ENCODE measurements around the gene PLXNA4.

The PLXNA4 gene

DNA sequence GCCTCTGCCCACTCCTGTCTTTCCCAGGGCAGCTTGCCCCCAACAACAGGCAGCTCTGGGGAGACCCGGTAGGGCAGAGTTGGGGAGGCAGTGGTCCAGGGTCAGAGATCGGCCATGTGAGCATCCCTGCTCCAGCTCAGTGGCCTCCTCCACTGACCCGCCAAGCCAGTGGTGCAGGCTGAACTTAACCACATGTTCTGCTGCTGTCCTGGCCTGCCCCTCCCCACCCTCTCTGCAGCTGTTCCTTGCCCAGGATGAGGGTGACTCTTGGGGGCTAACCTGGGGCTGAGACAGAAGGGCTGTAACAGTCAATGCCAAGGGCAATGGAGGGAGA lies 349.3 kb downstream of the PLXNA4 start:
- no peak for DNase-seq

GRCh38 chr7:132226046-132226956 lies 350.0 kb downstream of the PLXNA4 start:
- no peak for DNase-seq

DNA sequence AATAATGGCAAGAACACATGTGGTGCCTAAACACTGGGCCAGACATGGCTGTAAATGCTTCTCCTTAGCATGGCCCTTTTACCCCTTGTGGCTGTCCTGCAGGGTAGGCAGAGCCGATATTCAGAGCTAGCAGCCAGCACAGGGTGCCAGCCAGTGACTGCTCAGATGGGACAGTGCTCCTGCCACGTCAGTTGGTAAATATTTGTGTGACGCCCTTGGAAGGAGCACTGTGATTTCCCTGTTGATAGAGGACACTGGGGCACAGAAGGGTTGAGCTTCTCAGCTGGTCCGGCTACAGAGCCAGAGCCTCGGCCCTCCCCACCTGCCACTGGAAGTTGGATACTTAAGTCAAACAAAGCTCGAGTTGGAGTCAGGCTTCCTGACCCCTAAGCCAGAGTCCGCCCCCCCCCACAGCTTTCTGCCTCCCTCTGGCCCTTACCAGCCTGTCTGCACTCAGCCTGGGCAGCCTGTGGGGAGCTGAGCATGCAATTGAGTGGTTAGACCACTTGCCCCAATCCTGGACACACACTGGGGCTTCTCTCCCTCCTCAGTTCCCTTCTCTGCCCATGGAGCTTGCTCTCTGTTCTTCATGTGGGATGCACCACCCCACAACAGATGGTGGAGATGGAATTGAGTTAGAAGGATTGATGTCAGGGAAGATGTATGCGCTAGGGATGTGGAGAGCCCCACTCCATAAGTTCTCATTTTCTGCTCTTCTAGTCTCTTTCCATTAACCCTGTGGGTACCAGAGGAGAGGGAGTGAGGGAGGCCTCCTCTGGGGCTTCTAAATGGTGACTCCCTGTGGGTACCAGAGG lies 350.8 kb downstream of the PLXNA4 start:
- no peak for DNase-seq

DNA sequence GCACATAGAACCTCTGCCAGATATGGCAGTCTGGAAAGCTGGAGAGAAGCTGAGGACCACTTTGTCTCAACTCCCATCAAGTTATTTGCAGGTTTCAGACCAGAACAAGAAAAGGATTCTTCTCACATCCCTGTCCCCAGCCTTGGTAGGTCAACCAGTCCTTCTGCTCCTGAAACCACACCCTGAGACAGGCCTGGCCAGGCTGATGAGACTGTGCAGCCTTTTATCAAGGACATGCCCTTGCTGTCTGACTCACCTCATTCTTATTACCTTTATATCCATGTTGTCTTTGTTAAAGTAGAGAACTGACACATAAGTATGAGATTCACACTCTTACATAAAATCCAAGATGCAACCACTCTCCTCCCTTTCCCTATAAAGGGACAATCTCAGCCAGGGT lies 354.9 kb downstream of the PLXNA4 start:
- no peak for DNase-seq

DNA sequence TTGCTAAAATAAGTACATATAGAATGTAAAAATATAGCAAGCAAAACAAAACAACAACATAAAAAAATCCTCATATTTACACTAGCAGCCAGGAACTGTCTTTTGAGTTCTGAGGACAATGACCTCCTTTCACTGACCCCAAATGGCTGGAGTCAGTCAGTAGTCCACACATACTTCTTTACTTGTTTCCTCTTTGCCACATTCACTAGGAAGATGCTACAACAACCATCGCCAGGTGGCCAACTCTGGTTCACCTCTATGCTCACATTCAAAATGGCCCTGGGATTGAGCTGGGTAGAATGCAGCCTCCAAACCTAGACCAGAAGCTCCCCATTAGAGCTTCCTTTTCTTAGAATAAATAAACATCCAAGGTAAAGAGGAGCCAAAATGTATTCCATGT lies 356.2 kb downstream of the PLXNA4 start:
- no peak for DNase-seq

DNA sequence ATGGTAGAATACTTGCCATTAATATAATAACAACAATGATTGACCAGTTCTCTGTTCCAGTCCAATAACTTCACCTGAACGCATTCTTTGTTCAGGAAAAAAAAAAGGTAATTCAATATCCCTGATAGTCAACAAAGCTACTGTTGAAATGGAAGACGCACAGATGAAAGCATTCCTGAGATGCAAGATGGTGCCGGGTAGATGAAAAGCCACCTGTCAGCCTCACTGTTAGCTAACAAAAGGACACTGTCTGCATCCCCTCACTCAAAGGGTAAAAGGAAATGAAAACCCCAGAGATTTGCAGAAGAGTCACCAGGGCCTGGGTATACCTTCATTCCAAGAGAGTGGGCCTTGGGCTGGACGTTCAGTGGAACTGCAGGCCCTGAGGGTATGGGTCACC lies 357.4 kb downstream of the PLXNA4 start:
- no peak for DNase-seq

DNA sequence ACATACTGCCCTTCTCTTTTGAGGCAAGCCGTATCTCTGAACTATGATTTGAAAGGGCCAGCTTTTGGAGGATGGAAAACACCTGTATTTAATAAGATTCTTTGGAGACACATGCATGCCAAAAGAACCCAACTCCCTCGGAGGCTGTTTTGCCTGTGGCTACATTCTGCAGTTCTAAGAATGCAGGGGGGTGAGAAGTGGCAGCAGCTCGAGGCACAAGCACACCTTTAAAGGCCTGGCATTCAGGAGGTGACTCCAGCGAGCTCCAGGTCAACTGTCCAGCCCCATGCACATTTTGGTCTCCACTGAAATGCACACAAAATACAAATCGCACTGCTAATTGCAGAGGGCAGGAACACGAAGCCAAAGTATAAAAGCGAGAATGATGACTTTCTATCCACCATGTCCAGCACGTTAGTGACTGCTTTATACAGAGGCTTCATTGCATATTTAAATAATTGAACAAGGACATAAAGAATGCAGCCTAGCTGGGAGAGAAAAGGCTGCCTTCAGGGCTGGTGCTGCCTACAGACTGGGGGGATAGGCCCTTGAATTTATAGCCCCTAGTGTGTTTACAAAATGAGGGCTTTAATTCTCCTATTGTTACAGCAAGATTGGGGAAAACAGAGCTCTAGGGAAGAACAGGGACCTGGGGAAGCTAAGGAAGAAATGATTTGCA lies 359.3 kb downstream of the PLXNA4 start:
- no peak for DNase-seq

DNA sequence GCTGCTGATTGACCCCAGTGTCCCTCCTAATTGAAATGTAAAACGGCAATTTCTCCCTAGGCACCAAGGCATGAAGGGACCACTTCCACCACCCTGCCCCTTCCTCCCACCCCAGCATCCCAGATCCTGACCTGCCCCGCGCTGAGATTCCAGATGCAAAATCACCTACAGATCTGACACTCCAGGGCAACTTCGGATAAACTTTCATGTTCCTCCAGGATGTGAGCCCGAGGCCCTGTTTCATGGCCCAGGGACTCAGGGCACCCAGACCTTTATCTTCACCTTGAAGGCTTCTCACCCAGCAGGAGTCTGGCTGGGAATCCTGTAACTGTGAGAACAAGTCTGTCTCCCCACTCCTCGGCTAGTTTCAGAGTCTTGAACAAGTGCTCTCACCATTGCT lies 361.8 kb downstream of the PLXNA4 start:
- DNase-seq = no peak

GRCh38 chr7:132213583-132213982 lies 362.7 kb downstream of the PLXNA4 start:
- no peak for DNase-seq

DNA sequence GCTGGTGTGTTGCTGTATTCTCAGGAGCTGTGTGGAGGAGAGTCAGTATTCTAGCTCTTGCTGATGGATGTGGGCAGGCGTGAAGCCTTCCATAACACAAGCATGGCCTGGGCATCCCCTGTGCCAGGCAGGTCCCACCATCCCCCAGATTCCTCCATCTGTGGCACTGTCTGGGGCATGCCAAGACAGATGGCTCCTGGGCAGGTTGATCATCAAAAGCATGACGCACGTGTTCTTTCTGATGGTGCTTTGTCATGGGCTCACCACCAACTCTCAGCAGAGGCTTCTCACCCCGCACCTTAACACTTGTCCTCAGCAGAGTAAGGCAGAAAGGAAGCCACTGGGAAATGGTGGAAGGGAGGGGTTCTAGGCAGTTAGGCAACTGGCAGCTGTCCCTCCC lies 364.3 kb downstream of the PLXNA4 start:
- no peak for DNase-seq

- no peak for DNase-seq
Observed at GRCh38 chr7:132210821-132211220, 365.4 kb downstream of the PLXNA4 start.

- DNase-seq = no peak
Observed at GRCh38 chr7:132207782-132208181, 368.5 kb downstream of the PLXNA4 start.

- DNase-seq = no peak
Observed at GRCh38 chr7:132207211-132207610, 369.1 kb downstream of the PLXNA4 start.

- DNase-seq = no peak
Observed at GRCh38 chr7:132206594-132206993, 369.7 kb downstream of the PLXNA4 start.

DNA sequence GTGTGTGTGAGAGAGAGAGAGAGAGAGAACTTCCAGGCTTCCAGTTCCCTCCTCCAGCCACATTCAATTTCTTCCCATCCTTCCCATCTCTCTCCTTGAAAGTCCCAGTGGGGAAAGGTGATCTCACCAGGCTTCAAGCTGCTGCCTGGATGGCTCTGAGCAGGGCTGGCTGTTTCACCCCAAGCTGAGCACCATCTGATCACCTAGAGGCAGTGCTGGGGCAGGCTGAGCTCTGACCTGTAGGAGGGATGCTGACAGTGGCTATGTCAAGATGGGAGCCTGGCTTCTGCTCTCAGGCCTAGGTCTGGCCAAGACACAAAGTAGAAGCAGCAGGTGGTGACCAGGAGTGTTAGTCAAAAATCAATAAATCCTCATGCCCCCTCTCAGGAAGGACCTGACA lies 370.8 kb downstream of the PLXNA4 start:
- no peak for DNase-seq

- no peak for DNase-seq
Observed at GRCh38 chr7:132203021-132203420, 373.2 kb downstream of the PLXNA4 start.

GRCh38 chr7:132202541-132202940 lies 373.7 kb downstream of the PLXNA4 start:
- DNase-seq = no peak

DNA sequence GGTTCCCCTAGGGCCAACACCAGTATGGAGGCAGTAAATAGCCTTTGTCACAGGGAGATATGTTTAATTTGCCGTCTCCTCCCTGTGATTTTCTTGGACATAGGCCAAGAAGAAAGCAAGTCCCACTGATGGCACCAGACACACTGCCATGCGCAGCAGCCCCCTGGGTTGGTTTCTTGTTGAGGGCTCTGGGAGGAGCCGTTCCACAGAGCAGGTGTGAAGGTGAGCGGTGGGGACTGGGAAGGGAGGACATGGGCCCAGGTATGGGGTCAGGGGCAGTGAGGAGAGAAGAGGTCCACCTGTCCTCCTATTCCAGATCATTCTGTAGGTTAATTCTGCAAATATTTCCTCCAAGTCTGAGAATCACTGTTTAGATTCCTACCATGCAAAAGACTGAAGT lies 376.1 kb downstream of the PLXNA4 start:
- no peak for DNase-seq

DNA sequence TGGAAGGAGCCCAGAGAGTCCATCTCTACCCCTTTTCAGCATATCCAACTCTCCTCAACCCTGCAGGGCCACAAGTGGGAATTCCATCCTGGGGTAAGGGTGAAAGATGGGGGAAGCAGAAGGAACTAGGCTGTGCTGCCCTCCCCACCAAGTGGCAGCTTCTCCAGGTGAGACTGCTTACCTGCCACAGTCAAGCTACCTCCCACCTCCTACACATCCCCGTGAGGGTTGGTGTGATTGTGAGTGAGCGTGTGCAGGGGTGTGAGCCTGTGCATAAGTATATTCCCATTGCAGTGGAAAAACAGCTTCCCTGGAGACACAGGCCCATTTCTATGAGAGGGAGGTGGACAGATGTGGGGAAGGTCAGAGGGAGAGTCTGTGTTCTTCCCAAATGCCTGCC lies 376.6 kb downstream of the PLXNA4 start:
- DNase-seq = no peak

DNA sequence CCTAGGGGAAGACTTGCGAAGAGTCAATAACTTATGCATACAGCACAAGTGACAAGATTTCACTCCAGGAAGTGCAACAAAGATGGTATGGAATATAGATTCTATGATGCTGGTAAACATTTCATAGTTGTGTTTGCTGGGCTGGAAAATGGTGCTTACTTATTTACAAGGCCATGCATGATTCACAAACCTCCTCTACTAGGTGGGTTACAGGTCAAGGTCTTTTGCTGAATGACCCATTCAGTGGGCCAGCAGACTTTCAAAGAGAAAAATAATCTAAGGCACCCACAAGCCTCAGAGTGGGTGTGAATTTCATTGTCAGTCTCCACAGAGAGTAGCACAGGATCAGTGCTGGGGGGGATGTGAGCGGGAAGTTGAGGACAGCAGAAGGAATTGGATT lies 378.5 kb downstream of the PLXNA4 start:
- DNase-seq = no peak

DNA sequence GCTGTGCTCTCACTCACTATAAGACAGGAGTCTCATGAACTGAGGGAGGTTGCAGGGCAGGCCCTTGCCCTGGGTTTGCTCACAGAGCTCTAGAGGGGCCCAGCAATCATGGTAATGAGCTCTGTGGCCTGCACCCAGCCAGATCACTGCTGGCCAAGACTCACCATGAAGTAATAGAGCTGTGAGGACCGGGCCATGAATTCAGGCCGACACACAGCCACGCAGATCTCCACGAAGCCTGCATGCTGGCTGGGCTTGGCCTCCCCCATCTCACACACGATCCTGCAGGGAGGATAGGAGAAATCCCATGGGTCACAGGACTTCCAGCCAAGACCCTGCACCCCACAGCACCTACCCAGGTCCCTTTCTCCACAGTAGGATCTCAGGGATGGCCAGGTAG lies 382.4 kb downstream of the PLXNA4 start:
- no peak for DNase-seq

- DNase-seq = no peak
Observed at GRCh38 chr7:132192809-132193208, 383.5 kb downstream of the PLXNA4 start.

- DNase-seq = no peak
Observed at GRCh38 chr7:132191418-132191817, 384.9 kb downstream of the PLXNA4 start.

DNA sequence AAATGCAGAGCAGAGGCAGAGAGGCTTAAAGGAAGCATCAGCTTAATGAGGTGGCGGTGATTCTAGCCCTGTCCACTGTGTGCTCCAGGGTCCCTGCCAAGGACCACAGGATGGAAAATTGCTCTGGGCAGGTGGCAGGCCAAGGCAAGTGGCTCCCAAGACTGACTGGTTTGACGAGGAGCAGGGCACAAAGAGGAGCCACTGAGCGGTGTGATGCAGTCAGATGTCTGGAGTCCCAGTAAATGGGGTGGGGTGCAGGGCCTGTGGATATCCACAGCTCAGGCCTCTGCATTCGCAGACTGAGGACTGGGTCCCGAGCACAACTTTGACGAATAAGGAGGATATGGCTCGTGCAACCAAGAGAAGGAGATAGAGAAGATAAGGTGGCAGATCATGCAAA lies 385.6 kb downstream of the PLXNA4 start:
- DNase-seq = no peak
